T-helper 1 cell (primary cell): ENCODE data around the gene FAM120B.
"Not testable (repeated sequence)": the region's sequence is repeated elsewhere in the genome, so short reads cannot be mapped to it uniquely, and the experiment has no call there.

Source experiments
- DNase-seq, 5 donors: peaks; one replicate each; pipeline ENCODE4 v3.0.0-alpha.2; 2012 to 2020
- total RNA-seq, 4 donors: gene quantifications; one replicate each; lab custom pipeline; 2026; lab: John Stamatoyannopoulos, UW

Gene FAM120B, protein sequence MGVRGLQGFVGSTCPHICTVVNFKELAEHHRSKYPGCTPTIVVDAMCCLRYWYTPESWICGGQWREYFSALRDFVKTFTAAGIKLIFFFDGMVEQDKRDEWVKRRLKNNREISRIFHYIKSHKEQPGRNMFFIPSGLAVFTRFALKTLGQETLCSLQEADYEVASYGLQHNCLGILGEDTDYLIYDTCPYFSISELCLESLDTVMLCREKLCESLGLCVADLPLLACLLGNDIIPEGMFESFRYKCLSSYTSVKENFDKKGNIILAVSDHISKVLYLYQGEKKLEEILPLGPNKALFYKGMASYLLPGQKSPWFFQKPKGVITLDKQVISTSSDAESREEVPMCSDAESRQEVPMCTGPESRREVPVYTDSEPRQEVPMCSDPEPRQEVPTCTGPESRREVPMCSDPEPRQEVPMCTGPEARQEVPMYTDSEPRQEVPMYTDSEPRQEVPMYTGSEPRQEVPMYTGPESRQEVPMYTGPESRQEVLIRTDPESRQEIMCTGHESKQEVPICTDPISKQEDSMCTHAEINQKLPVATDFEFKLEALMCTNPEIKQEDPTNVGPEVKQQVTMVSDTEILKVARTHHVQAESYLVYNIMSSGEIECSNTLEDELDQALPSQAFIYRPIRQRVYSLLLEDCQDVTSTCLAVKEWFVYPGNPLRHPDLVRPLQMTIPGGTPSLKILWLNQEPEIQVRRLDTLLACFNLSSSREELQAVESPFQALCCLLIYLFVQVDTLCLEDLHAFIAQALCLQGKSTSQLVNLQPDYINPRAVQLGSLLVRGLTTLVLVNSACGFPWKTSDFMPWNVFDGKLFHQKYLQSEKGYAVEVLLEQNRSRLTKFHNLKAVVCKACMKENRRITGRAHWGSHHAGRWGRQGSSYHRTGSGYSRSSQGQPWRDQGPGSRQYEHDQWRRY
- 29.0 to 61.0 (median 54.7) reads per million in 4 donors for total RNA-seq

DNA sequence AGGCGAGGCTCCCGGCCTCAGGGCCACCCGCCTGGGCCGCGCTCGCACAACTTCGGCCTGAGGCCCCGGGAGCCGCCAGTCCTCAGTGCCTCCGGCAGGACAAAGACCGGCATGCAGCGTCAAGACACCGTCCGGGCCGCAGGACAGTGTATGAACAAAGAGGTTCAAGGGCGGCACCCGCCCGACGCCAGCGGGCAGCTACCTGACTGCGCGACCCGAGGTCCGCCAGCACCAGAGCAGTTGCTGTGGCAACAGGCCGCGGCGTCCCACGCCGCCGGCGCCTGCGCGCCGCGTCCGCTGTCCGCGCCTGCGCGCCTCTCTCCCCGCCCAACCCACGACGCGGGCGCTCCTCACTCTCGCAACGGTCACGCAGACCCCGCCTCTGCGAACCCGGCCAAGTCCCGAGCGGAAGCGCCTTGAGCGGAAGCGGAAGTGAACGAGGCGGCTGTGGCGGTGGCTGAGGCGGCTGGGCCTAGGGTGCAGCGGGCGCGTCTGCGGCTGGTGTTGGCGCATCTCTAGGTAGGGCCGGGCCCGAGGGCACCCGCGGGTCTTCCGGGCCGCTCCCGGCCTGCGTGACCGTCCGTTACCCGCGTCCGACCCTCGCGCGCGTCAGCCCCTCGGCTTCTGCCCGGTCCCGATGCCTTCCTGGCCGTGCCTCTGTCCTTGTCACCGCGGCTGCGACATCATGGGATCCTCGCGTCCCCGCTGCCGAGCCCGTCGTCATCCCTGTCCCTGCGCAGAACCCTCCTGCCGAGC is at the start of gene FAM120B:
Gene FAM120B (plus strand): TSS at position 435 of the 756 bp plus-strand sequence. CDS start 10,633 bp downstream, outside the sequence.
- peak; percentile 92 to 96 (median 94) for DNase-seq

DNA sequence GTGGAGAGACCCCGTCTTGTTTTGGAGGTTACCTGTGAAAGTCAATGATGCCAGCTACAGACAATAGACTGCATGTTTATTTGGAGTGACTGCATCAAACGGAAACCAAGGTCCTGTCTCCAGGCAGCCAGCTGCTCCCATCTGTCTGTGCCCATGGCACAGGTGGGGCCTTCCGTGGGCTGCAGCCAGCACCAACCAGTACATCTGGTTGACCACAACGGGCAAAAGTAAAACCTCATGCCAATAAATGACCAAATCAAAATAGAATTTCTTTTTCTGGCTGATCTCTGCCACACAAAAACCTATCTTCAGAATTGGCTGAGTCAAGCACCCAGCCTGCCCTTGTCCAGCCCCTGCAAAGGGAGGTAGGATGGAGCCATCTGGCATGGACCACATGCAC is 49.2 kb upstream of the FAM120B start:
- no peak for DNase-seq

DNA sequence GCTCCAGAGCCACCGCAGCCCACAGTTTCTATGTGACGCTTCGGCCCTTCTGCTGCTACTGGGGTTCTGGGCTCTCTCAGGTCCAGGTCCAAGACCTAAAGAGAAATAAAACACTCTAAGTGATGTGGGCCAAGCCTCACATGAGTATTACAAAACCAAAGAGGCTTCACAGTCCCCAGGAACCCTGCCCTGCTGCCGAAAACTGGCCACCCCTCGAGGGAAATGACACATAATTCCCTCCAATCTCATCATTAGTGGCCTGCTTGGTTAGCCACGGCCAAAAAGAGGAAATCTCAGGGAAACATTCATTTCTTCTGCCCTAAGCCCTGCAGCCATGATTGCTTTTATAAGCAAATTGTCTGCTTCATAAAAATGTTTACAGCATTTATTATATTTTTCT is 48.2 kb upstream of the FAM120B start:
- no peak for DNase-seq

DNA sequence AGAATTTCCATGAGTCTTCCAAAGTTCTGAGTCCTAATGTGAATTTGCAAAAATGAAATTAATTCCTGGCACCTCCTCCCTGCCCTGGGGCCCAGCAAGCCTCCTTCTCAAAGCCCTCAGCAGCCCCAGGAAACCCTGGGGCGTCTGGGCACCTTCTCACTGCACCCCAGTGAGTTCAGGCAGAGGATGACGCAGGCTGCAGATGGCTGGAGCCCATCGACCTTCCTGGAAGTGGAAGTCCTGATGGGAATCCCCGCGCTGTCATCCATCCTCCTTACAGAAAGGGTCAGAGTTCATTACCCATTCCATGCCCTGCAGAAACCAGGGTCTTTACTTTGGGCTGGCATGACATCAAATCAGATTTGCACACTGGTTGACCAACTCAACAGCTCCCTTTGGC is 47.3 kb upstream of the FAM120B start:
- DNase-seq = no peak

DNA sequence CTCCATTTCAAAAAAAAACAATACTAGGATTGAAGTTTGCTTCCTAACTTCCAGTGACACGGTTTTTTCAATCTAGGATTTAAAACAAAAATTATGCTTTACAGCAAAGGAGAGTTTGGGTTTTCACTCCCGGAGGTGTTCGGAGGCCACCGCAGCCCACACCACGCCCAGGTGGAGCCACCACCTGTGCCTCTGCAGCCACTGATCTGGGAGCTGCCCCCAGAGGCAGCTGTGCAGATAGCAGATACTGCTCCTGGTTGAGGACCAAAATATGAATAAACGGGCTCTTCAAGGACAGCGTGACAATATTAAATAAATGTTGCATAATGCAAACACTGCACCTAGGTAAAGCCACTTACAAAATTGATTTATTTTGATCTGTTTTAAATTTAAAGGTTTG is 45.9 kb upstream of the FAM120B start:
- DNase-seq = no peak

DNA sequence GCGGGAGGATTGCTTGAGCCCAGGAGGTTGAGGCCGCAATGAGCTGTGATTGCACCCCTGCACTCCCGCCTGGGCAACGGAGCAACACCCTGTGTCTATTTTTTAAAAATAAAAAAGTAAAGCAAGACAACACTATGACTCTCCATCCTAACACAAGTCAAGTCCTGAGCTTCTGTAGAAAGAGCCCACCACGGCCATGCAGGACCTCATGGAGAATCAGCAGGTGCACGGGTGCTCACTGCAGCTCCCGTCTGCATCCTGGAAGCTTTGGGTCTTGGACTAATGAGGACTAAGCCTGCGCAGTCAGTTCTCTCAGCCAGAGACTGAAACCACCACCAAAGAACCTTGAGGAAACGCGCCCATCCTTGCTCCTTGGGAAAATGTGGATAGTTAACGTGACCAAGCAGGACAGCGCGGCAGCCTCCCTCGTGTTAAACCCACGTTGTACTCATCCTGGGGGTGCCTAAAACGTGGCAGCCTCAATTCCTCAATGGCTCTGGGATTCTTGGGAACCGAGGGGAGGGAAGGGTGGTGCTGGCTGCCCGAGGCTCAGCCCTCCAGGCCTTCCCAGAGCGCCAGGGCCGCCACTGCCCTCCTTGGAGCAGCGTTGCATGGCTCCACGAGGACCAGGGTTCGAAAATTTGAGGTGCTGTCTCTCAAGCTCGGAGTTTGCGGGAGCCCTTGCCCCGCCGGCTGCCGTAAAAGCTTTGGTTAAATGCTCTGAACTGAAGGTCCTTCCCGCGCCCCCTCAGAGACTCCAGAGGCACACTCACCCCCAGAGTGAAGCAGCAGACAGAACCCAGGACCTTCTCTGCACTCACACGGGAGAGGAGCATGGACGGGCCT is 44.7 kb upstream of the FAM120B start:
- DNase-seq = no peak

DNA sequence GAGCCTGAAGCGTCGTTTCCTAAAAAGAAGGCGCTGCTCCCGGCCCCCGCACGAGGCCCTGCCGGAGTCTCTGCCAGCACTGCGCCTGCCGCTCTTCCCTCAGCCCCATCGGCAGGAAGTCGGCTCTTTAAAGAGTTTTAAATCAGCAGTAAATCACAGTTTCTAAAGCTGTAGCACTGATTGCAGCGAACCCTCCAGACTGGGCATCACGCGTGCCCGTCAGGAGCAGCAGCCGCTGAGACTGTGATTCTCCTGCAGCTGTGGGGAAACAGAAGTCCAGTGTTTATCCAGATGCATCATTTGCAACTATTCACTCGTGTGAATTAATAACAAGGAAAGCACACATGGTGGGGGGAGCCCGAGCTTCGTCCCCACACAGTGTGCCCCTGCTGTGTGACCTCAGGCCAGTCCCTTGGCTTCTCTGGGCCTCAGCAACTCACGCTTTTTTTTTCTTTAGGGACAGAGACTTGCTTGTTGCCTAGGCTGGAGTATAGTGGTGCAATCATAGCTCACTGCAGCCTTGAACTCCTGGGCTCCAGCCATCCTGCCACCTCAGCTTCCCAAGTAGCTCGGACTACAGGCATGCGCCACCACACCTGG is 44.0 kb upstream of the FAM120B start:
- no peak for DNase-seq

DNA sequence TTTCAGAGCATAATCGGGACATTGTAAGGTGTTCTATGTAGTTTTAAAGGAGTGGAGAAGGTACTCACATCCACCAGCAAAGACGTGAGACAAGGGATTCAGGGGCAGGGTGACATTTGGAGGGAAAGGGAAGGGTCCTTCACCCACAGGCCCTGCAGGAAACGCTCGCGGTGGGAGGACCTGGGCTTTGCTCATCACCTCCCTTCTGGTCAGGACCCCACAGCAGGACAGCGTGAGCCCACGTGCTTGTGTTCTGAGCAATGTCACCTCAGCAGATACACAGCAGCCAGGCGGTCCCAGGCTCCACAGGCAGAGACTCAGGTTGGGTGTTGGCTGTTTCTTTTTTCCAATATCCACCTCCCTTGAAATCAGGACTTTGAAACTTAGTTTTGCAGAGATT is 43.1 kb upstream of the FAM120B start:
- no peak for DNase-seq

DNA sequence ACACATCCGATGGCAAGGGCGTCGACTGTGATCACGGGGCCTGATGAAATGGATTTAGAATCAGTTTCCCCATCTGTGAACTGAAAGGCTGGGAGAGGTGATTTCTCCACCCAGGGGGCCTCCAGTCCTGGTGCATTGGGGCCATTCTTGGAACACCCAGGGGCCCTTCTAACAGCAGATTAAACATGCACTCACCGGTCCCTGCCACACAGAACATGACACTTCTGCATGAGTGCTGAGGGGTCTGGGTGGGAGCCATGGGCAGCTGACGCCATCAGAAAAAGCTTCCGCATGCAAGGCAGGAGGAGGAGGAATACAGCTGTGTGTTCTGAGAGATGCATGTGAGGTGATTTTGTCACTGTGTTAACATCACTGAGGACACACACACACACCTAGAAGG is 42.5 kb upstream of the FAM120B start:
- DNase-seq = no peak

DNA sequence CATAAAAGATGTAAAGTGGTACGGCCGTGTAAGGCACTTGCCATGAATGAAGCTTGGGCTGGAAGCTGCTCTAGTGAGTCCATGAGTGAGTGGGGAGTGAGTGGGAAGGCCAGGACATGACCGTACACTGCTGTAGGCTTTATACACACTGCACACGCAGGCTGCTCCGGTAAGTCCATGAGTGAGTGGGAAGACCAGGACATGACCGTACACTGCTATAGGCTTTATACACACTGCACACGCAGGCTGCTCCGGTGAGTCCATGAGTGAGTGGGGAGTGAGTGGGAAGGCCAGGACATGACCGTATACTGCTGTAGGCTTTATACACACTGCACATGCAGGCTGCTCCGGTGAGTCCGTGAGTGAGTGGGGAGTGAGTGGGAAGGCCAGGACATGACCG is 41.9 kb upstream of the FAM120B start:
- DNase-seq = not testable (repeated sequence)

DNA sequence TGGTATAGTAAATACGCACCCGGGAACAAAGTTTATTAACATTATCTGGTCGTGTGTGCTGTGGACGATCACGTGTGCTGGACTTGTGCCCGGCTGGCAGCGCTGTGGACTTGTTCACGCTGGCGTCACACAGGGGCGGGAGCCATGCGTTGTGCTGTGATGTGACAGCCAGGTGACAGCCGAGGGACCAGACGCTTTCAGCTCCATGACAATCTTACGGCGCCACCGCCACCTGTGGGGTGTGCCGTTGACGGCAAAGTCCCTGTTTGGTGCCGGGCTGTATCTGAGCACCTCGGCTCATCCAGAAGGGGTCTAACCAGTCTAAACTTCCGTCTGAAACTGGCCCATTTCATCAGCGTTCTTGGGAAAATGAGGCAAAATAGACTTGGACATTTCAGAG is 40.9 kb upstream of the FAM120B start:
- no peak for DNase-seq

DNA sequence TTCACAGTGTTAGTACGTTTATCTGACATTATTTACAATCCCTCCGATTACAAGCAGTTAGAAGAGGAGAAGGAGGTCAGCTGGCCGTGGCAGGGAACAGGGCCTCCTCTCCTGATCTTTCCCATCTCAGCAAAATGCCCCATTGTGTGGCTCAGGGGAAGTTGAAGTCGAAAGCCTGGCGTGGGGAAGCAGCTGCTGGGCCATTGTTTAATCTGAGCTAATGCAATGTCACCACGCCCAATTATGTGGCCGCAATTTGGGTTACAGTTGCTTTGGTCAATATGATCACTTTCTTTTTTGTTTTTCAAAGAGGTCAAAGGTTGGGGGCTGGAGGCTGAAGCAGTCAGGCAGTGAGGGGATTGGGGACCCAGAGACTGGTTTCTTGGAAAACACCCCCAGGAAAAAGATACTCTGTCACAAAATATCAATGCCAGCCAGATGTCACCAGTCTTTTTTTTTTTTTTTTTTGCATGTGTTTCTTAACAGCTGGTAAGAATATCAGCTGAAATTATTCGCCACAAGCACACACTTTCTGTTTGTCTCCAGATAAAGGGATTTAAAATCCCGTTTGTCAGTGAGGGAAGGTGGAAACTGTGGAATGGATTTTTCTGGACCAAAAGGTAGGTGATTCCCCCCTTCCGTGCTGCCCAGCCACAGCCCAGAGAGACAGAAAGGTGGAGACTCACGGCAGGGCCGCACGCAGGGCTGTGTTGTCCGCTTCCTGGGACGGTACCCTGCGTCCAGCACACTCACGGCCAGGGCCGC is 40.3 kb upstream of the FAM120B start:
- DNase-seq = no peak

DNA sequence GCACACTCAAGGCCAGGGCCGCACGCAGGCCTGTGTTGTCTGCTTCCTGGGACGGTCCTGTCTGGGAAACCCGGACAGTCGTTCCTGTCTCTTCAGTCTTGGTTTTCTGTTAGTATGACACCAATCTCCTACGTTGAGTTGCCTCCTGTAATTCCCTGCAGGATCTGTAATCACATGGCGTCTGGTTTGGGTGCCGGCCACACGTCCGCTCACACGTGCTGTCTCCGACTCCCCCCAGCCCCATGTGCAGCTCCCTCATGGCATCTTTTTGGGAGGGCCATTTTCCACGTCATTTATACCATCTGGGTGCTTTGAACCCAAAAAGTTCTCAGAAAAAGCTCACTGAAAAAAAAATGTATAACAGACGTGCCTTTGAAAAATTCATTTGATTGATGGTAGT is 38.9 kb upstream of the FAM120B start:
- no peak for DNase-seq

DNA sequence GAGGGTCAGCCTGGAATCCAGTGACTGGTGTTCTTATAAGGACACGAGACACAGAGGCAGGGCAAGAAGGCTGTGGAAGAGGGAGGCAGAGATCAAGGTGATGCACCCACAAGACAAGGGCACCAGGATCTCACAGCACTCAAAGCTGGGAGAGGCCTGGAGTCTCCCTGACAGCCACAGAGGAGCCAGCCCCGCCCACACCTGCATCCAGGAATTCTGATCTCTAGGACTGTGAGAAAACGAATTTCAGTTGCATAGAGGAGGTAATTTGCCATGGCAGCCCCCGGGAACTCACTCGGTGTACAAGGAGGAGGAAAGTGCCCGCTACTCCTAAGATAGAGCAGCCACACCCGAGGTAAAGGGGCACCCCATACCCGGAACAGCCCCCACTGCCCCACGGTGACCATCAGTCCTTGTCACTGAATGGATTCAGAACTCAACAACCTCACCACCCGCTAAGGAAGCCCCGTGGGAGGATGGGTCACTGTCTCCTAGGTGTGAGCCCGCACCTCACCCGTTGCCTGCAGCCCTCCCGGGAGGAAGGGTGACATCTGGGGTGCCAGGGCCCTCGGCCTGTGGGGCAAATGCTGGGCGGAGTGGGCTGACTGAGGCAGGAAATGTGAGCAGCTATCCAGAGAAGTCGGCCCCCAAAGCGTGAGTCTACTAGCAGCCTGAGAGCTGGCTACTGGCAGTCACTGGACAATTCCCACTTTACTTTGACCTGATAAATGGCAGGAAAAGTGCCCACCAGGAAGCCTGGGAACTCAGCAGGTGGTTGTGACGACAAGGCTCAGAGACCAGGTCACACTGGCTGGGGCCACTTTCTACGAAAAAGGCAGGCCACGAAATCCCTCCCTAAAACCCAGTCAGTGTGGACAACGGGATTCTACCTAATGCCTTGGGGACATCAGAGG is 38.1 kb upstream of the FAM120B start:
- DNase-seq = no peak

DNA sequence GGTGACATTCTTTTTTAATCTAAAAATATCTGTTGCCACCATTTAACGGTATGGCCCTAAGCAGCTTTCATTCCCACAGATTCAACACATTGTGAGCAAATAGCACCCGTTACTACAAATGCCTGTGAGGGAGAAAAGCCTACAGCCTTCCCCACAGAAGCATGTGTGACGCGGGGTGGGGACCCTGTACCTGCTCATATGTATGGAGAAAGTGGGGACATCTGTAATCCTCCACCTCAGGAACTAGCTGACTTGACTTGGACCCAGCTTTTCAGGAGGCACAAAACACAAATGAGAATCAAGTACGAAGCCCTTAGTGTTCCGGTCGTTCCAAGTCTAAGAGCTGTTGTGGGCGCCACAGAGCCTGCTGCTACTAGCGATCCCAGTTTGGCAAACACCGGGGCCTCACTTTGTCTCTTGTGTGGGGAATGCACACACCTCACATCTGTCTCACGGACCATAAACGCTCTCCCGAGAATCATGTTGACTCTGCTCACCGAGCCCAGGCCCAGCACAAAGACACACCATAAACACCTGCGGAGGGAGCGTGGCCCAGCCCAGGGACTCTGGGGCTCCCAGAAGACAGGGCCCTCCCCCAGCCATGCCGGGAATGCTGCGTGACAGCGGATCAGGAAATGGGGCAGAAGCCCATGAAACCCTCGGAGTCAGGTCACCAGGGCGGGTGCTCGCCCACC is 37.3 kb upstream of the FAM120B start:
- DNase-seq = no peak

DNA sequence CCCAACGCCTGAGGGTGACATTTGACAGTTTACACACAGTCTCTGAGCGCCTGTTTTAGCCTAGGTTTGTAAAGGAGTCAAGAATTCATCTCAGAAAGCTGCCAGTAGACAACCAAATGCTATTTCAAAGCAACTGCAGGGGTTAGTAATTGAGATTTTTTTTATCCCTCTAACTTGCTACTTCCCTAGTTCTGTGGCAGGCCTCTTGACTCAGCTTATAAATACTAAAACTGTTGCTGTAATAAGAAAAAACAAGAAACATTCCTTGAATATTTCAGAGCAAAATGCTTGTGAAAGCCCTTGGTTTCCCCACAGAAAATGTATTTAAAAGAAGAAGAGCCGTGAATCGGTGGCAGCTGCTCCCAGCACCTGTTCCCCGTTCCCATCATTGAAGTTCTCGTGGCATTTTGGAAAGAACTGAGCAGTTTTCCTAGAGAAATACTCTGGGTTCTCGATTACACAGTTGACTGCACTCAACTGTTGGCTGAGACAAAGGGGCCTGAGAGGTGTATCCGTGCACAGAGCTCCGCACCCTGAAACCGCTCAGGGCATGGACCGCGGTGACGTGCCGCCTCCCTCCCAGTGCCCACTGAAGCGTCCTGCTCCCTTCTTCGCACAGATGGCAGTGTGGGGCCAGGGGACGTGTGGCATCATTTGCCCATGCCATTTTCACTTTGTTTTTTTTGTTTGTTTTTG is 36.6 kb upstream of the FAM120B start:
- no peak for DNase-seq

DNA sequence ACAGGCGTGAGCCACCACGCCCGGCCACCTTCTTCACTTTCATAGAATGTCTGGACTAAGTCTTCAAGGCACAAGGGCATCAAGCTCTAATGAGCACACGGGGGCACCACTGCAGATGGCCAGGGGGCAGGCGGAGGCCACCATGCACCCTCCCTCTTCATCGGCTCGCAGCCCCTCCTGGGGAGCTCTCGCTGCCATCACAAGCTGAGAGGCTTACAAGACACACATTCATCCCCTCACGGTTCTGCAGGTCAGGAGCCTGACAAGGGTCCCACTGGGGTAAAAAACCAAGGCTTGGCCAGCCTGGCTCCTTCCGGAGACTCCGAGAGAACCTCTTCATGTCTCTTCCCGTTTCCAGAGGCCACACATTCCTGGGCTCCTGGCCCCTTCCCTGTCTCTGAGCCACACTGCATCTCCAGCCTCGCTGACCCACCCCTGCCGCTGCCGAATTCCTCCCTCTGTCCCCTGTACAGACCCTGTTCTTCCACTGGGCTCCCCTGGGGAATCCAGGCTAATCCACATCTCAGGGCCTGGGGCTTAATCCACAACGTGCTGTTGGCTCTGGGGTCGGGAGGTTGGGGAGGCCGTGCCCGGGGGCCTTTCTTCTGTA is 35.5 kb upstream of the FAM120B start:
- no peak for DNase-seq

DNA sequence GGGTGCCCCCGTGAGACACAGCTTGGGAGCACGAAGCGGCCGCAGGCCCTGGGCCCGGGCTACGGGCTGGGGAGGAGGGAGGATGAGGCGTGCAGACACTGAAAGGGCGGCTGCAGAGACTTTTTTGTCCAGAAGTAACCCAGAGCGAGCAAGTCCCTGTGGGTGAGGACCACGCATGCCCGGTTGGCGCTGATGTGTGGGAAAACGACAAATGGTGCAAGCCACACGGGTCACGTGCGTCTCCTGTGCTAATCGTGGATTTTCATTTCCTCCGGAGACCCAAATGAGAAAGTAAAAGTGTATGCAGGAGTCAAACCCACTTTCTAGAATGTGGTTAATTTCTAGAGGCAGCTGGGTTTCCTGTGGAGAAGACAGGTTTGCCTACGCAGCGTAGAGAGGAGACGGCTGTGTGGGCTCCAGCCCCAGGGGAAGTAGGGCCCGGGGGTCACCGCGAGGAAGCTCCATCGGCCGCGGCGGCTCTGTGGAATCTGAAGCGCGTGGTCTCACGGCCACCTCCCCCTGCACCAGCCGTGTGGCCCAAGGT is 34.7 kb upstream of the FAM120B start:
- peak; percentile 41 to 70 (median 62) for DNase-seq
